GM18520 (cell line): Measurements from ENCODE around the gene LARP4.
"Not testable (repeated sequence)": the region's sequence is repeated elsewhere in the genome, so short reads cannot be mapped to it uniquely, and the experiment has no call there.

Source experiments
- ATAC-seq: cut with Tn5 transposase; IDR thresholded peaks from one replicate; pipeline ENCODE4 v1.9.1; 2021; ENCODE audit not compliant: unreplicated experiment

LARP4 gene

GRCh38 chr12:50521781-50522180 lies 121.1 kb downstream of the LARP4 start:
- ATAC-seq = not testable (repeated sequence)

- ATAC-seq = no peak
Observed at GRCh38 chr12:50523772-50524171, 123.1 kb downstream of the LARP4 start.

- no peak for ATAC-seq
Observed at GRCh38 chr12:50524621-50525020, 123.9 kb downstream of the LARP4 start.

- no peak for ATAC-seq
Observed at GRCh38 chr12:50525422-50525821, 124.7 kb downstream of the LARP4 start.

- no peak for ATAC-seq
Observed at GRCh38 chr12:50527359-50527726, 126.7 kb downstream of the LARP4 start.

- no peak for ATAC-seq
Observed at GRCh38 chr12:50528800-50529199, 128.1 kb downstream of the LARP4 start.

- ATAC-seq = no peak
Observed at GRCh38 chr12:50529345-50529744, 128.7 kb downstream of the LARP4 start.
